H1 (cell line): ENCODE results near the gene KANSL1.

Experiments used
- BRCA1 ChIP-seq: IDR thresholded peaks from 2 replicates; pipeline ENCODE4 v1.6.1; 2012; ENCODE audit warnings: low read depth, low read length, improper control_type of control experiment
- CTCF ChIP-seq, 3 experiments: IDR thresholded peaks; 1 replicate in 2 of 3; 2 replicates in 1 of 3; pipeline versions ENCODE4 v1.5.1 to v1.6.1; 2011; ENCODE audit warnings: low read length in 3 of 3, mild to moderate bottlenecking in 3 of 3, inconsistent platforms in 2 of 3, low read depth in 1 of 3, moderate library complexity in 1 of 3; ENCODE audit not compliant: insufficient read depth in 1 of 3; ENCODE audit errors: control extremely low read depth in 1 of 3
- POLR2A ChIP-seq, 2 experiments: IDR thresholded peaks; 1 replicate in 1 of 2; 2 replicates in 1 of 2; pipeline ENCODE4 v1.6.1; 2011; ENCODE audit warnings: low read depth in 2 of 2, low read length in 2 of 2, mild to moderate bottlenecking in 2 of 2; ENCODE audit errors: control extremely low read depth in 1 of 2
- TAF1 ChIP-seq: IDR thresholded peaks from 2 replicates; pipeline ENCODE4 v1.6.1; 2011; ENCODE audit warnings: mild to moderate bottlenecking, low read depth, low read length

- TF ChIP-seq BRCA1, result no peak
- no peak for TF ChIP-seq TAF1
- no peak for TF ChIP-seq POLR2A (IDR thresholded peaks at IDR 0.05; ENCODE audit: control extremely low read depth in 1 of 2, low read depth in 2 of 2, low read length in 2 of 2)
- TF ChIP-seq CTCF (IDR thresholded peaks at IDR 0.05; ENCODE audit: control extremely low read depth in 1 of 3, insufficient read depth in 1 of 3, low read depth in 1 of 3, low read length in 3 of 3), result no peak
Measured at GRCh38 chr17:46122486-46122871, 70.8 kb downstream of the KANSL1 start.
